GM12801 (cell line): Measurements from ENCODE around the gene RBM33.

Experiments used
- TF ChIP-seq, protein P1 (sequence below): IDR thresholded peaks from one replicate; pipeline ENCODE4 v1.5.1; 2011; ENCODE audit warnings: control low read depth; ENCODE audit not compliant: insufficient read length; ENCODE audit errors: extremely low read depth

Gene RBM33

DNA sequence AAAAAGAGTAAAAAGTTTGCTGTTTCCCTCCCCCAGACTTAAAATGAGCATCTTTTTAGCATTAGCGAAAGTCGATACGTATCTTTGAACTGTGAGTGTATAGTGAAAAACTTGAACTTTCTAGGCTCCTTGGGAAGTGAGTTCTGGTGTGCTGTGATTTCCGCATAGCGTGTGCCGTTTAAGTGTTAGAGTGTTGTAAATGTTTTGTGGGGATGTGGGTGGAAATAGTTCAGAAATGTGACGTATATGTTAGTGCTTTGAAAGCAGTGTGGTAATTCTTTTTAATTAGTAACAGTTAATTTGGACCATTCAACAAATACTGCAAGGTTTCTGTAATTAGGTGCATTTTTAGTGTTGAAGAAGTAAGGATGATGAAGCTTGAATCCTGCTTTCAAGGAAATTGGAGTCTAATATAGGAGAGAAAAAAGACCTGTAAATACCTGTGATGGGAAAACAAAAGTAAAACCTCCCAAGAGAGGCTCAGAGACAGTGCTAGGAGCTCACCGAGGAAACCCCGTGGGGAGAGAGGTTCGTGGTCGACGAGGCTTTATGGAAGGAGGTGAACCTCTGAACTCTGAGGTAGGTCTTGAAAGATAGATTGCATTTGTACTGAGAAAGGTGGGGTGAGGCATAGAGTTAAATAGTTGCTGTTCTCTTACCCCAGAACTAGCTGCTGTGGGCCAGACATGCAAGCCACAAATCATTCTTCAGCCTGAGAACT, 40.8 kb downstream of the RBM33 start:
- TF ChIP-seq, protein P1, sequence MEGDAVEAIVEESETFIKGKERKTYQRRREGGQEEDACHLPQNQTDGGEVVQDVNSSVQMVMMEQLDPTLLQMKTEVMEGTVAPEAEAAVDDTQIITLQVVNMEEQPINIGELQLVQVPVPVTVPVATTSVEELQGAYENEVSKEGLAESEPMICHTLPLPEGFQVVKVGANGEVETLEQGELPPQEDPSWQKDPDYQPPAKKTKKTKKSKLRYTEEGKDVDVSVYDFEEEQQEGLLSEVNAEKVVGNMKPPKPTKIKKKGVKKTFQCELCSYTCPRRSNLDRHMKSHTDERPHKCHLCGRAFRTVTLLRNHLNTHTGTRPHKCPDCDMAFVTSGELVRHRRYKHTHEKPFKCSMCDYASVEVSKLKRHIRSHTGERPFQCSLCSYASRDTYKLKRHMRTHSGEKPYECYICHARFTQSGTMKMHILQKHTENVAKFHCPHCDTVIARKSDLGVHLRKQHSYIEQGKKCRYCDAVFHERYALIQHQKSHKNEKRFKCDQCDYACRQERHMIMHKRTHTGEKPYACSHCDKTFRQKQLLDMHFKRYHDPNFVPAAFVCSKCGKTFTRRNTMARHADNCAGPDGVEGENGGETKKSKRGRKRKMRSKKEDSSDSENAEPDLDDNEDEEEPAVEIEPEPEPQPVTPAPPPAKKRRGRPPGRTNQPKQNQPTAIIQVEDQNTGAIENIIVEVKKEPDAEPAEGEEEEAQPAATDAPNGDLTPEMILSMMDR, result no peak

DNA sequence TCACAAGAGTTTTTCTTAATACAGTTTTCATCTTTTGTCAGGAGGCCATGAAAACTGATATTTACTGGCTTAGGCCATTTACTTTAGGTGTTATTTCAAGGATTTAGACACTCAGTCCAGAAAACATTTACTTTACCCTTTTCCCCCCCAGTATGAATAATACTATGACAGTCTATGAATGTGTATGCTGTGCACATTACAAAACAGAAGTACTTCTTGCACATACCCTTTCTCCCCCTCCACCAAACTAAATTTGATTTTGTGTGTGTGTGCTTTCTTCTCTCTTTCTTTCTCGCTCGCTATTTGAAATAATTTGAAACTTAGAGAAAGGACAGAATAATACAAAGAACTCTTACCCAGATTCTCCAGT, 41.3 kb downstream of the RBM33 start:
- TF ChIP-seq, protein P1, result no peak

DNA sequence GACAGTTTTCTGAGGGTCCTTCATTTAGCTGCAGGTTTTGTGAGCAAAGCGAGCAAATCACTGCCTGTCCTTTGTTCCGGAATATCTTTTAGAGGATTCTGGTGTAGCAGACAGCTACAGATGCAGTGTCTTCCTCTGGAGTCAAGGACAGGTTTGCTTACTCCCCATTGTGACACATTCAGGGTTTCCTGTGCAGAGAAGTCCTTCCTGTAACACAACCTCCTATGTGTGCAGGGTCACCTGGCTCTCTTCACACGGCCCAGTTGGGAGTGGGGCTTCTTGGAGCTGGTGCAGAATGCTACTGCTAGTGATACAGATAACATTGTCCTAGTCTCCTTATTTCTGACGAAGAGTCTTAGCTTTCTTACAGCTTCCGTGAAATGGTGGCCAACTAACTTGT, 47.9 kb downstream of the RBM33 start:
- TF ChIP-seq, protein P1, result no peak

DNA sequence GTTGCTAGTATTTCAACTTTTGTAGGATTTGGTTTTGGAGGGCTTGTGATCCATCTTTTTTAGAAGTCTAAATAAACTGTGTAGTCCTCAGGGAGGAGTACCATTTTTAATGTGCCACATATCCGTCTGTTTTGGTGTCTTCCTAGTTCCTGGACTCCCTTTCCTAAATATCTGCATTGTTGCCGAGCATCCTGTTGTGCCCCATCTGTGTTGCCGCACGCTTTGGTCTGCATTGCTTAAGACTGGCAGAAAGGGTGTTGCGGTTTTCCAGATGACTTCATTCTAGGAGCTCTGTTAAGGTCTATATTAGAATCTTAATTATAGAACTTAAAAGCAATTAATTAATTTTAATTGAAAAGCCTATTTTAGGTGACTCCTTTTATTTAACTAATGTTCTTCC, 49.4 kb downstream of the RBM33 start:
- TF ChIP-seq, protein P1, result no peak

DNA sequence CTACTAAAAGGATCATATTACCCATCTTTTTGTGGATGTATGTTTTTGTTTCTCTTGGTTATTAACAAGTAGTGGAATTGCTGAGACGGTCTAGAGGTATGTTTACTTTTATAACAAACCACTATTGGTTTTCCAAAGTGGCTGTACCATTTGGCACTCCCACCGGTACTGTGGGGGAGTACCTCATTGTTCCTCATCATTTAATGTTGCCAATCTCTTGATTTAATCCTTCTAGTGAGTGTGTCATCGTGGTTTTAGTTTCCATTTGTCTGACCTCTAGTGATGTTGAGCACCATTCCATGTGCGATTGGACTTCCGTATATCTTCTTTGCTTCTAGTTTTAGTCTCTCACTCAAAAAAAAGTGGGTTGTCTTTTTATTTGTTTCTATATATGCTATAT, 50.4 kb downstream of the RBM33 start:
- TF ChIP-seq, protein P1, result no peak

DNA sequence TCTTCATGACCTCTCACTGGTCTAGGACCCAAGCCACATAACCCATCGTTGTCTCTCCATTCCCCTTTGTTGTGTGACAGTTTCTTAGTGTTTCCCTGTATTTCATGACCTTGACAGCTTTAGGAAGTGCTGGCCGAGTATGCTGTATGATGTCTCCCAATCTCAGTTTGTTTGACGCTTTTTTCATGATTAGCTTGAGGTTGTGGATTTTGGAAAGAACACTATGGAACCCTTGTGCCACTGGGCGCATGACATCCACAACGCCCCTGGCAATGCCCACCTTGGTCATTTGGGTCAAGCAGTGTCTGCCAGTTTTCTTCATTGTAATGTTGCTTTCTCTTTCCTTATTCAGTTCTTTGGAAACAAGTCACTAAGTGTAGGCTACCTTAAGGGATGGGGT, 52.3 kb downstream of the RBM33 start:
- TF ChIP-seq, protein P1, result no peak

DNA sequence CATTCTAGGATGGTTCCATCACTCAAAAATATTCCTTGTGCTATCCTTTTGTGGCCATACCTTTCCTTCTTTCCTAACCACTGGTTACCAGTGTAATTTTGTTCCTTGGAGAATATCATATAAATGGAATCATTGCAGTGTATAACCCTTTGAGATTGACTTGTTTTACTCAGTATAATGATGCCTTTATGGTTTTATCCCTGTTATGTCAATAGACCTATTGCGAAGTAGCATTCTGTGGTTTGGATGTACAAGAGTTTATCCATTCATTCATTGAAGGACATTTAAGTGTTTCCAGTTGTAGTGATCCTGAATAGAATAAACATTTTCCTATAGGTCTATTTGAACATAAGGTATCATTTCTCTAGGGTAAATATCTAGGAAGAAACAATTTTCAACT, 54.2 kb downstream of the RBM33 start:
- TF ChIP-seq, protein P1, result no peak

DNA sequence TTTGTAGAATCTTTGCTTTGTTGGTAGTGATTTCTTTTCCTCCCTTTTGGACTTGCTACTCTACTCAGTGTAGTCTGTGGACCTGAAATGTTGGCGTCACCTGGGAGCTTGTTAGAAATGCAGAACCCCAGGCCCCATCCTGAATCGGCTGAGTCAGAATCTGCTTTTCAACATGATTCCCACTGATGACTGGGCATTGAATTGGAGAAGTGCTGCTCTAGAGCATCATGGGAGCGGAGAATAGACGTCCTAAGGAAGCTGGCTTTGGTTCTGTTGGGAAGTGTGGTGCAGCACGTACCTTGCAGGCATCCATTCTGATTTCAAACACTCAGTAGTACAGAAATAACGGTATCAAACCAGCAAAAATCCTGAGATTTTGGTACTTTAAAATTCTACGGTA, 54.7 kb downstream of the RBM33 start:
- TF ChIP-seq, protein P1, result no peak
